Tibial nerve (tissue), 4 donors: ENCODE data around the gene NOVA2. TPM values are rescaled to one million over a fixed set of nuclear protein-coding genes. Genes with fewer than 3 reads are reported as not detected.

Source experiments
- DNase-seq, 2 donors: peaks; one replicate each; pipeline ENCODE4 v3.0.0-alpha.2; 2019; ENCODE audit warnings: low spot score in 2 of 2
- H3K27ac ChIP-seq, 4 donors: fragments of 200-600 bp; sonication (generic) in 3 of 4; one replicate each; pipeline ENCODE4 v1.5.1; 2017 to 2019; ENCODE audit warnings: mild to moderate bottlenecking in 1 of 4
- H3K27me3 ChIP-seq, 2 donors: fragments of 200-600 bp; sonication (generic) in 1 of 2; one replicate each; pipeline versions ENCODE4 v1.5.1 to v1.6.0; 2017 to 2019
- H3K36me3 ChIP-seq, 3 donors: fragments of 200-600 bp; sonication (generic); one replicate each; pipeline ENCODE4 v1.5.1; 2018 to 2019
- H3K4me1 ChIP-seq, 4 donors: fragments of 200-600 bp; sonication (generic) in 3 of 4; one replicate each; pipeline ENCODE4 v1.5.1; 2017 to 2019
- H3K4me3 ChIP-seq, 4 donors: fragments of 200-600 bp; sonication (generic) in 3 of 4; one replicate each; pipeline ENCODE4 v1.5.1; 2017 to 2019; ENCODE audit warnings: mild to moderate bottlenecking in 1 of 4, moderate library complexity in 1 of 4
- H3K9me3 ChIP-seq, 4 donors: fragments of 200-600 bp; sonication (generic) in 3 of 4; one replicate each; pipeline ENCODE4 v1.5.1; 2017 to 2019
- EP300 ChIP-seq, 2 donors: sonication (generic); formaldehyde crosslinking; IDR thresholded peaks; one replicate each; pipeline ENCODE4 v1.6.1; 2017; ENCODE audit warnings: antibody characterized with exemption in 2 of 2, mild to moderate bottlenecking in 1 of 2
- POLR2A ChIP-seq, 2 donors: fragments of 450-650 bp; IDR thresholded peaks; one replicate each; pipeline ENCODE4 v1.6.1; 2017; ENCODE audit warnings: antibody characterized with exemption in 2 of 2, mild to moderate bottlenecking in 2 of 2, moderate library complexity in 2 of 2
- WGBS, 2 donors: methylation state at CpG; one replicate each; pipeline ENCODE4 v1.1.5; 2018; 5-methylcytosine and 5-hydroxymethylcytosine counted together
- total RNA-seq, 4 donors: library from RNA; depleted of rRNA; stranded (reverse); fragments of >200 nt; gene quantifications; one replicate each; pipeline ENCODE4 v1.1.0, GENCODE V29; 2016
- TF ChIP-seq, protein P1 (sequence below), 5 experiments: fragments of 200-600 bp in 3 of 5; fragments of 450-650 bp in 2 of 5; sonication (generic) in 3 of 5; IDR thresholded peaks; one replicate each; pipeline ENCODE4 v1.5.1; 2016 to 2019; ENCODE audit warnings: antibody characterized with exemption in 5 of 5, mild to moderate bottlenecking in 3 of 5, moderate library complexity in 2 of 5

NOVA2 gene
- total RNA-seq, 4 donors from 2014 or later, result 1.5 to 6.9 (median 1.7) TPM

DNA sequence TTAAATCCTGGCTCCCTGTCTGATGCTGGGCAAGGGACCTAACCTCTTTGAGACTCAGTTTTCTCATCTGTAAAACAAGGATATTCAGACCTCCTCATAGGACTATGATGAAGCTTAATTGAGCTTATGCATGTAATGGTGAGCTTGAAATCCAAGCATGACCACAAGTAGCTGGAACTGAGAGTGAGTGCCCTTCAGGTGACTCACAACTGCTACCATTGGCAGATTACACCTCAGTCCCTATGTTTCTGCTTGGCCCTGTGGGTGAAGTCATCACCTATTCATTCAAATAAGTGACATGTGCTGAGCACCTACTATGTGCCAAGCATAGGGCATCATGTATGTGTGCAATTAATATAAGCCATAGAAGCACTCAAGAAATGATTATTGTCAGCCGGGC is 25.7 kb downstream of the NOVA2 start:
- TF ChIP-seq EP300 (IDR thresholded peaks at IDR 0.05) (no peak), POLR2A (IDR thresholded peaks at IDR 0.05) (no peak)
- TF ChIP-seq, protein P1, sequence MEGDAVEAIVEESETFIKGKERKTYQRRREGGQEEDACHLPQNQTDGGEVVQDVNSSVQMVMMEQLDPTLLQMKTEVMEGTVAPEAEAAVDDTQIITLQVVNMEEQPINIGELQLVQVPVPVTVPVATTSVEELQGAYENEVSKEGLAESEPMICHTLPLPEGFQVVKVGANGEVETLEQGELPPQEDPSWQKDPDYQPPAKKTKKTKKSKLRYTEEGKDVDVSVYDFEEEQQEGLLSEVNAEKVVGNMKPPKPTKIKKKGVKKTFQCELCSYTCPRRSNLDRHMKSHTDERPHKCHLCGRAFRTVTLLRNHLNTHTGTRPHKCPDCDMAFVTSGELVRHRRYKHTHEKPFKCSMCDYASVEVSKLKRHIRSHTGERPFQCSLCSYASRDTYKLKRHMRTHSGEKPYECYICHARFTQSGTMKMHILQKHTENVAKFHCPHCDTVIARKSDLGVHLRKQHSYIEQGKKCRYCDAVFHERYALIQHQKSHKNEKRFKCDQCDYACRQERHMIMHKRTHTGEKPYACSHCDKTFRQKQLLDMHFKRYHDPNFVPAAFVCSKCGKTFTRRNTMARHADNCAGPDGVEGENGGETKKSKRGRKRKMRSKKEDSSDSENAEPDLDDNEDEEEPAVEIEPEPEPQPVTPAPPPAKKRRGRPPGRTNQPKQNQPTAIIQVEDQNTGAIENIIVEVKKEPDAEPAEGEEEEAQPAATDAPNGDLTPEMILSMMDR (IDR thresholded peaks at IDR 0.05), result no peak
- WGBS, 2 donors, result 89 to 96% methylated on average over 1 of the region's 1 CpG
- H3K9me3 ChIP-seq, result no peaks in the 10 kb centered on the region

DNA sequence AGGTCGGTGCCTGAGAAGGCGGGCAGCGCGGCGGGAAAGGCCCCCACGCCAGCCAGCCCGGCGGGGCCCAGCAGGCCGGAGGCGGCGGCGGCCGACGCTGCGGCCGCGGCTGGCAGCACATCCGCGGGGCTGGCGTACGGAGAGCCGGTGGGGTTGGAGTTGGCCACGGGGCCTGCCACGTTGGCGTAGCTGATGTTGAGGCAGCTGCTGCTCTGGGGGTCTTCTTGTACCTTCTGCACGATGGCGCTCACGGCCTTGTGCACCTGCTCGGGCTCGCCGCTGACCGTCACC is 33.2 kb downstream of the NOVA2 start:
- H3K9me3 ChIP-seq, result no peaks in the 10 kb centered on the region
- no peaks in the 10 kb centered on the region for H3K36me3 ChIP-seq
- TF ChIP-seq, protein P1 (IDR thresholded peaks at IDR 0.05), result no peak
- TF ChIP-seq POLR2A (IDR thresholded peaks at IDR 0.05), result no peak
- no peak for TF ChIP-seq EP300 (IDR thresholded peaks at IDR 0.05)
- peaks cover 0 to 74% of the 10 kb centered on the region in 2 donors for H3K27me3 ChIP-seq
- no peak overlapping the region for H3K27ac ChIP-seq
- 62 to 78% methylated on average over 31 to 32 of the region's 32 CpGs for WGBS, 2 donors
- no peak overlapping the region for H3K4me3 ChIP-seq
- no peaks in the 10 kb centered on the region for H3K4me1 ChIP-seq
- no peak for DNase-seq

More for the DNA sequence above, 25.7 kb downstream of the NOVA2 start:
- peaks cover 0 to 41% of the 10 kb centered on the region in 2 donors for H3K27me3 ChIP-seq
- no peaks in the 10 kb centered on the region for H3K36me3 ChIP-seq
- DNase-seq, result no peak
- peaks cover 0 to 5% (median 0%) of the 10 kb centered on the region in 4 donors for H3K4me1 ChIP-seq
- H3K4me3 ChIP-seq, result no peak overlapping the region
- no peak overlapping the region for H3K27ac ChIP-seq

DNA sequence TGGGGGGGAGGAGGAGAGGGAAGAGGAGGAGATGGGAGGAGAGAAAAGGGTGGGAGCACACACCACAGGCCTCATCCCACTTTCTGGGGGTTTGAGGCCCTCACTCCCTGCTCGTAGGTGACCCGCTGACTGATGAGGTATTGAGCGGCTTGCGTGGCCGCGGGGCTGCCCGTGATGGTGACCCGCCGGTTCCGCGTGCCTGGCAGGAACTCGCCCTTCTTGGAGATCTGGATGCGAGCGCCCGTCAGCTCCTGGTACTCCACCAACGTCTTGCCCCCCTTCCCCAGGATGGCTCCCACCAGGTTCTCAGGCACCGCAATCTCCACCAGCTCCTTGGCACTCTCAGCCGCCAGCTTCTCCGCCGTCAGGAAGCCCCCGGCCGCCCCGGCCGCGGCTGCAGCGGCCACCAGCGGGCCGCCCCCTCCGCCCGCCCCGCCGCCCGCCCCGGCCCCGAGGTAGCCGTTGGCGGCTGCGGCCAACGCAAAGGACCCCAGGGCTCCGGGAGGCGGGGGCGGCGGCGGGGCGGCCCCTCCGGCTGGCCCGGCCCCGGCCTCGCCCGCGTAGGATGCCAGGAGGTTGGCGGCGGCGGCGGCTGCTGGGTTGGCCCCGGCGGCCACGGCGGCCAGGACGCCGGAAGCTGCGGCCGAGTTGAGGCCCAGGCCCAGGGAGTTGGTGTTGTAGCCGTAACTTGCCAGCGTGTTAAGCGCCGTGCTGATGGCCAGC is 33.7 kb downstream of the NOVA2 start:
- H3K36me3 ChIP-seq, result no peaks in the 10 kb centered on the region
- H3K4me1 ChIP-seq, result no peaks in the 10 kb centered on the region
- H3K9me3 ChIP-seq, result no peaks in the 10 kb centered on the region
- 40 to 44% methylated on average over 20 to 22 of the region's 67 CpGs for WGBS, 2 donors
- DNase-seq, result no peak
- no peak overlapping the region for H3K4me3 ChIP-seq
- H3K27ac ChIP-seq, result no peak overlapping the region
- TF ChIP-seq, protein P1 (IDR thresholded peaks at IDR 0.05), result no peak
- TF ChIP-seq POLR2A (IDR thresholded peaks at IDR 0.05), result no peak
- TF ChIP-seq EP300 (IDR thresholded peaks at IDR 0.05), result no peak
- H3K27me3 ChIP-seq, result peaks cover 0 to 79% of the 10 kb centered on the region in 2 donors

DNA sequence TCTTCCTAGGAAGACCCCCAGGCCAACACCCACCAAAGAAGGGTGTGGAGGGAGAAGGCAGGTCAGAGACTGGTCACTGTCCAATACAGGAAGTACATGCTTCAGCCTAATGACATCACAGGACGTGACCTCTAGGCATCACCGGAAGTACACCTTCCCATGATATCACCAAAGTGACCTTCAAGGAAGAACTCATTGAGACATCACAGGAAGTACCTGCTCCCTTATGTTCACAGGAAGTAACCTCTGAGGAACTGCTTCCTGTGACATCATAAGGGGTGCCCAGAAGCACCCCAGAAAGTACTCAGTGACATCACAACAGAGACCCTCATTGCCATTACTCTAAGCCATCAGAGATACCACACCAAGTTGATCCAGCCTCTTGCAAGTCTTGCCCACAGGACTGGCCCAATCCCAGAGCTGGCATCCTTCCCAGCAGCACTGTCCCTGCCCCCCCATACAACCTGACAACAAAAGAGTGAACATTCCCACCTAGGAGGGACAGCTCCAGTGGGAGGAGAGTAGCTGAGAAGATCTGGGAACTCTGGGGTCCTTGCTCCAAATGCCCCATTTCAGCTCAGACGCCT is 34.8 kb downstream of the NOVA2 start:
- DNase-seq, result no peak
- H3K36me3 ChIP-seq, result no peaks in the 10 kb centered on the region
- WGBS, 2 donors, result 74 to 83% methylated on average over 3 of the region's 3 CpGs
- H3K9me3 ChIP-seq, result no peaks in the 10 kb centered on the region
- no peaks in the 10 kb centered on the region for H3K4me1 ChIP-seq
- TF ChIP-seq POLR2A (IDR thresholded peaks at IDR 0.05) (no peak), EP300 (IDR thresholded peaks at IDR 0.05) (no peak)
- TF ChIP-seq, protein P1 (IDR thresholded peaks at IDR 0.05), result no peak
- peaks cover 0 to 86% of the 10 kb centered on the region in 2 donors for H3K27me3 ChIP-seq
- H3K4me3 ChIP-seq, result no peak overlapping the region
- no peak overlapping the region for H3K27ac ChIP-seq

DNA sequence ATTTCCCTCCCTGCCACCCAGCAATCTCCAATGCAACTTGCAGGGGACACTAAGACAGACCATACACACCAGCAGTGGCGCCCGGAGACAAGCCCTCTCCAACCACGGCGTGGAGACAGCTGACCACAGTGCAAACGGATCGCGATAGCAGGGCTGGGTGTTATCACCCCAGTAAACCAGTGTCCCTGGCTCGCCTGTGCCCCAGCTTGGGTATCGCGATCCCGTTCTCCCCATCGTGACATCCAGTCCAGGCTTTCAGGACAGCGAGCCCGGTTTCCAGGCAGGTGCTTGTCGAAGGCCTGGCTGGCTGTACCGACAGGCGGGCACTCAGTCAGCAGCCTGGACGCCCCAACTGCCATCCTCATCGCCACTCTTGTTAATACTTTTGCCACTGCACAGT is 38.4 kb downstream of the NOVA2 start:
- H3K27me3 ChIP-seq, result peaks cover 0 to 90% of the 10 kb centered on the region in 2 donors
- no peaks in the 10 kb centered on the region for H3K9me3 ChIP-seq
- DNase-seq, result no peak
- 69 to 71% methylated on average over 19 of the region's 19 CpGs for WGBS, 2 donors
- no peaks in the 10 kb centered on the region for H3K4me1 ChIP-seq
- no peak for TF ChIP-seq EP300 (IDR thresholded peaks at IDR 0.05)
- TF ChIP-seq POLR2A (IDR thresholded peaks at IDR 0.05), result no peak
- TF ChIP-seq, protein P1 (IDR thresholded peaks at IDR 0.05), result no peak
- no peaks in the 10 kb centered on the region for H3K36me3 ChIP-seq
- no peak overlapping the region for H3K4me3 ChIP-seq
- no peak overlapping the region for H3K27ac ChIP-seq
